Measurements from ENCODE around the gene HERC4.

DNA sequence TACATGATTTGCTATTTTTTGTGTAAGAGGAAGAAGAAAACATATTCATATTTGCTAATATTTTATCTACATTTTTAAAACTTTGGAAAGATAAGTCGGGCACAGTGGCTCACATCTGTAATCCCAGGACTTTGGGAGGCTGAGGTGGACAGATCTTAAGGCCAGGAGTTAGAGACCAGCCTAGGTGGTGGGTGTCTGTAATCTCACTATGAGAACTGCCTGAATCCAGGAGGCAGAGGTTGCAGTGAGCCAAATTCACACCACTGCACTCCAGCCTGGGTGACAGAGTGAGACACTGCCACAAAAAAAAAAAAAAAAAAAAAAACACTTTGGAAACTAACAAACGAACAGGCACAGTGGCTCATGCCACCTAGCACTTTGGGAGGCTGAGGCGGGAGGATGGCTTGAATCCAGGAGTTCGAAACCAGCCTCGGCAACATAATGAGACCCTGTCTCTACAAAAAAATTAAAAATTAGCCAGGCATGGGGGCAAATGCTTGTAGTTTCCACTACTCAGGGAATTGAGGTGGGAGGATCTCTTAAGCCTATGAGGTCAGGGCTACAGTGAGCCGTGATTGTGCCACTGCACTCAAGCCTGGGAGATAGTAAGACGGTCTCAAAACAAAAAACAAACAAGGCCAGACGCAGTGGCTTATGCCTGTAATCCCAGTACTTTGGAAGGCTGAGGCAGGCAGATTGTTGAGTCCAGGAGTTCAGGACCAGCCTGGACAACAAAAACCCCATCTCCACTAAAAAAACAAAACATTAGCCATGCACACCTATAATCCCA is 25.6 kb downstream of the HERC4 start:
- TF ChIP-seq EZH2 (IDR thresholded peaks at IDR 0.05) (no peak), POLR2A (IDR thresholded peaks at IDR 0.05; ENCODE audit: borderline replicate concordance, extremely low read depth, insufficient read depth, insufficient read length) (no peak), YY1 (IDR thresholded peaks at IDR 0.05; ENCODE audit: extremely low read depth, insufficient replicate concordance, low read depth, low read length) (no peak), ZNF274 (IDR thresholded peaks at IDR 0.05; ENCODE audit: low read depth, low read length) (no peak), TCF7L2 (IDR thresholded peaks at IDR 0.05; ENCODE audit: borderline replicate concordance, extremely low read depth, insufficient read depth, insufficient read length) (no peak), JUND (IDR thresholded peaks at IDR 0.05) (no peak), POLR2AphosphoS5 (IDR thresholded peaks at IDR 0.05; ENCODE audit: low read depth, low read length) (no peak), ELF1 (IDR thresholded peaks at IDR 0.05; ENCODE audit: borderline replicate concordance, low read depth) (no peak)
- TF ChIP-seq, protein P1, sequence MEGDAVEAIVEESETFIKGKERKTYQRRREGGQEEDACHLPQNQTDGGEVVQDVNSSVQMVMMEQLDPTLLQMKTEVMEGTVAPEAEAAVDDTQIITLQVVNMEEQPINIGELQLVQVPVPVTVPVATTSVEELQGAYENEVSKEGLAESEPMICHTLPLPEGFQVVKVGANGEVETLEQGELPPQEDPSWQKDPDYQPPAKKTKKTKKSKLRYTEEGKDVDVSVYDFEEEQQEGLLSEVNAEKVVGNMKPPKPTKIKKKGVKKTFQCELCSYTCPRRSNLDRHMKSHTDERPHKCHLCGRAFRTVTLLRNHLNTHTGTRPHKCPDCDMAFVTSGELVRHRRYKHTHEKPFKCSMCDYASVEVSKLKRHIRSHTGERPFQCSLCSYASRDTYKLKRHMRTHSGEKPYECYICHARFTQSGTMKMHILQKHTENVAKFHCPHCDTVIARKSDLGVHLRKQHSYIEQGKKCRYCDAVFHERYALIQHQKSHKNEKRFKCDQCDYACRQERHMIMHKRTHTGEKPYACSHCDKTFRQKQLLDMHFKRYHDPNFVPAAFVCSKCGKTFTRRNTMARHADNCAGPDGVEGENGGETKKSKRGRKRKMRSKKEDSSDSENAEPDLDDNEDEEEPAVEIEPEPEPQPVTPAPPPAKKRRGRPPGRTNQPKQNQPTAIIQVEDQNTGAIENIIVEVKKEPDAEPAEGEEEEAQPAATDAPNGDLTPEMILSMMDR (IDR thresholded peaks at IDR 0.05 in 2 of 3, conservative IDR thresholded peaks at IDR 0.05 in 1 of 3; ENCODE audit: borderline replicate concordance in 1 of 3, insufficient read depth in 1 of 3, low read depth in 2 of 3, low read length in 2 of 3): no peak
- TF ChIP-seq, protein P2, sequence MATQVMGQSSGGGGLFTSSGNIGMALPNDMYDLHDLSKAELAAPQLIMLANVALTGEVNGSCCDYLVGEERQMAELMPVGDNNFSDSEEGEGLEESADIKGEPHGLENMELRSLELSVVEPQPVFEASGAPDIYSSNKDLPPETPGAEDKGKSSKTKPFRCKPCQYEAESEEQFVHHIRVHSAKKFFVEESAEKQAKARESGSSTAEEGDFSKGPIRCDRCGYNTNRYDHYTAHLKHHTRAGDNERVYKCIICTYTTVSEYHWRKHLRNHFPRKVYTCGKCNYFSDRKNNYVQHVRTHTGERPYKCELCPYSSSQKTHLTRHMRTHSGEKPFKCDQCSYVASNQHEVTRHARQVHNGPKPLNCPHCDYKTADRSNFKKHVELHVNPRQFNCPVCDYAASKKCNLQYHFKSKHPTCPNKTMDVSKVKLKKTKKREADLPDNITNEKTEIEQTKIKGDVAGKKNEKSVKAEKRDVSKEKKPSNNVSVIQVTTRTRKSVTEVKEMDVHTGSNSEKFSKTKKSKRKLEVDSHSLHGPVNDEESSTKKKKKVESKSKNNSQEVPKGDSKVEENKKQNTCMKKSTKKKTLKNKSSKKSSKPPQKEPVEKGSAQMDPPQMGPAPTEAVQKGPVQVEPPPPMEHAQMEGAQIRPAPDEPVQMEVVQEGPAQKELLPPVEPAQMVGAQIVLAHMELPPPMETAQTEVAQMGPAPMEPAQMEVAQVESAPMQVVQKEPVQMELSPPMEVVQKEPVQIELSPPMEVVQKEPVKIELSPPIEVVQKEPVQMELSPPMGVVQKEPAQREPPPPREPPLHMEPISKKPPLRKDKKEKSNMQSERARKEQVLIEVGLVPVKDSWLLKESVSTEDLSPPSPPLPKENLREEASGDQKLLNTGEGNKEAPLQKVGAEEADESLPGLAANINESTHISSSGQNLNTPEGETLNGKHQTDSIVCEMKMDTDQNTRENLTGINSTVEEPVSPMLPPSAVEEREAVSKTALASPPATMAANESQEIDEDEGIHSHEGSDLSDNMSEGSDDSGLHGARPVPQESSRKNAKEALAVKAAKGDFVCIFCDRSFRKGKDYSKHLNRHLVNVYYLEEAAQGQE (IDR thresholded peaks at IDR 0.05; ENCODE audit: low read depth): no peak
- TF ChIP-seq, protein P3, sequence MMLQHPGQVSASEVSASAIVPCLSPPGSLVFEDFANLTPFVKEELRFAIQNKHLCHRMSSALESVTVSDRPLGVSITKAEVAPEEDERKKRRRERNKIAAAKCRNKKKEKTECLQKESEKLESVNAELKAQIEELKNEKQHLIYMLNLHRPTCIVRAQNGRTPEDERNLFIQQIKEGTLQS (IDR thresholded peaks at IDR 0.05): no peak
- TF ChIP-seq, protein P4, sequence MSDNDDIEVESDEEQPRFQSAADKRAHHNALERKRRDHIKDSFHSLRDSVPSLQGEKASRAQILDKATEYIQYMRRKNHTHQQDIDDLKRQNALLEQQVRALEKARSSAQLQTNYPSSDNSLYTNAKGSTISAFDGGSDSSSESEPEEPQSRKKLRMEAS (IDR thresholded peaks at IDR 0.05): no peak
